Measurements from ENCODE around the gene SLC14A1. TPM values are rescaled to one million over a fixed set of nuclear protein-coding genes. Genes with fewer than 3 reads are reported as not detected.

SLC14A1 gene
- polyA plus RNA-seq, 1 donor = 1.3 TPM

DNA sequence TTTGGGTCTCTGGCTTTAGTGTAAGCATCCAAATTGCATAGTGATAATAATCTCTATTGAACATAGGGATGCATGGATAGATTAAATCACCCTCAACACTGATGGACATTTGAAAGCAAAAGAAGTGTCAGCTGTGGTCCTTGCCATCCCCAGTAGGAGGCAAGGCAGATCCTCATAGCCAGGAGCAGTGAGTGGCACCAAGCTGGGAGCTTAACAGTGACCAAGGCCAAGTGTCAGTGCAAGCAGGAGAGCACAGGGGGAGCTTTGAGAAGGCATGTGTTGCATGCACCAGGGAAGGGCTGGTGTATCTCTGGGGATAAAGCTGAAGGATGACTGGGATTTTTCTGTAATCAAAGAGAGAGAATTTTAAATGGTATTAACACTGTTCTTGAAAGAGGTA, 14.7 kb downstream of the SLC14A1 start:
- no peak for DNase-seq

DNA sequence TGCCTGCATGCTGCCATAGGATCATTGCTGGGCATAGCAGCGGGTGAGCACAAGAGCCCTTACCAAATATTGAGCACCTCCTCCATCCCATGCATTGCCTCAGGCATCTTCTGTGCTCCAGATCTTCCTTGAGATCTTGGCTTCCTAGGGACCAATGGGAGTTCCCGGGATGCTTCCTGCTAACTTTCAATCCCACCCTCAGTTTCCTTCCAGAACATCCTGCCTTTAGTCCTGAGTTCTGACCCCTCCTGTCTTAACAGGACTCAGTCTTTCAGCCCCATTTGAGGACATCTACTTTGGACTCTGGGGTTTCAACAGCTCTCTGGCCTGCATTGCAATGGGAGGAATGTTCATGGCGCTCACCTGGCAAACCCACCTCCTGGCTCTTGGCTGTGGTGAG, 15.3 kb downstream of the SLC14A1 start:
- H3K4me1 ChIP-seq (ENCODE audit: control insufficient read depth, insufficient read depth, low read length) = no peaks in the 10 kb centered on the region
- no peak for DNase-seq
- WGBS (ENCODE audit: insufficient coverage, low lambda C conversion rate) = no CpG with 5 or more reads among the region's 3 CpGs

More for the DNA sequence above, 14.7 kb downstream of the SLC14A1 start:
- Histone ChIP-seq H3K36me3 (ENCODE audit: control insufficient read depth, insufficient read depth, low read length) (no peaks in the 10 kb centered on the region), H3K4me3 (ENCODE audit: low read length) (no peak overlapping the region), H3K9me3 (ENCODE audit: control insufficient read depth, low read depth, low read length) (no peaks in the 10 kb centered on the region), H3K27ac (ENCODE audit: low read length) (no peak overlapping the region), H3K27me3 (ENCODE audit: control insufficient read depth, insufficient read depth, low read length) (no peaks in the 10 kb centered on the region), H3K4me1 (ENCODE audit: control insufficient read depth, insufficient read depth, low read length) (no peaks in the 10 kb centered on the region)

GRCh38 chr18:45739848-45740247, 15.9 kb downstream of the SLC14A1 start:
- no peak overlapping the region for H3K27ac ChIP-seq (ENCODE audit: low read length)
- no peaks in the 10 kb centered on the region for H3K27me3 ChIP-seq (ENCODE audit: control insufficient read depth, insufficient read depth, low read length)
- H3K9me3 ChIP-seq (ENCODE audit: control insufficient read depth, low read depth, low read length) = no peaks in the 10 kb centered on the region
- H3K4me1 ChIP-seq (ENCODE audit: control insufficient read depth, insufficient read depth, low read length) = no peaks in the 10 kb centered on the region
- H3K36me3 ChIP-seq (ENCODE audit: control insufficient read depth, insufficient read depth, low read length) = no peaks in the 10 kb centered on the region
- no peak for DNase-seq
- no peak overlapping the region for H3K4me3 ChIP-seq (ENCODE audit: low read length)
- WGBS (ENCODE audit: insufficient coverage, low lambda C conversion rate) = no CpG with 5 or more reads among the region's 3 CpGs

More for the DNA sequence above, 15.3 kb downstream of the SLC14A1 start:
- H3K9me3 ChIP-seq (ENCODE audit: control insufficient read depth, low read depth, low read length) = no peaks in the 10 kb centered on the region
- H3K27ac ChIP-seq (ENCODE audit: low read length) = no peak overlapping the region
- no peak overlapping the region for H3K4me3 ChIP-seq (ENCODE audit: low read length)
- H3K27me3 ChIP-seq (ENCODE audit: control insufficient read depth, insufficient read depth, low read length) = no peaks in the 10 kb centered on the region
- H3K36me3 ChIP-seq (ENCODE audit: control insufficient read depth, insufficient read depth, low read length) = no peaks in the 10 kb centered on the region

- no peaks in the 10 kb centered on the region for H3K9me3 ChIP-seq (ENCODE audit: control insufficient read depth, low read depth, low read length)
- H3K4me3 ChIP-seq (ENCODE audit: low read length) = no peak overlapping the region
- no peaks in the 10 kb centered on the region for H3K36me3 ChIP-seq (ENCODE audit: control insufficient read depth, insufficient read depth, low read length)
- no peaks in the 10 kb centered on the region for H3K27me3 ChIP-seq (ENCODE audit: control insufficient read depth, insufficient read depth, low read length)
- no CpG with 5 or more reads among the region's 3 CpGs for whole genome bisulfite sequencing (ENCODE audit: insufficient coverage, low lambda C conversion rate)
- H3K4me1 ChIP-seq (ENCODE audit: control insufficient read depth, insufficient read depth, low read length) = peaks cover 11% of the 10 kb centered on the region
- no peak overlapping the region for H3K27ac ChIP-seq (ENCODE audit: low read length)
- no peak for DNase-seq
These were observed 17.1 kb downstream of the SLC14A1 start for GRCh38 chr18:45741056-45741455.

DNA sequence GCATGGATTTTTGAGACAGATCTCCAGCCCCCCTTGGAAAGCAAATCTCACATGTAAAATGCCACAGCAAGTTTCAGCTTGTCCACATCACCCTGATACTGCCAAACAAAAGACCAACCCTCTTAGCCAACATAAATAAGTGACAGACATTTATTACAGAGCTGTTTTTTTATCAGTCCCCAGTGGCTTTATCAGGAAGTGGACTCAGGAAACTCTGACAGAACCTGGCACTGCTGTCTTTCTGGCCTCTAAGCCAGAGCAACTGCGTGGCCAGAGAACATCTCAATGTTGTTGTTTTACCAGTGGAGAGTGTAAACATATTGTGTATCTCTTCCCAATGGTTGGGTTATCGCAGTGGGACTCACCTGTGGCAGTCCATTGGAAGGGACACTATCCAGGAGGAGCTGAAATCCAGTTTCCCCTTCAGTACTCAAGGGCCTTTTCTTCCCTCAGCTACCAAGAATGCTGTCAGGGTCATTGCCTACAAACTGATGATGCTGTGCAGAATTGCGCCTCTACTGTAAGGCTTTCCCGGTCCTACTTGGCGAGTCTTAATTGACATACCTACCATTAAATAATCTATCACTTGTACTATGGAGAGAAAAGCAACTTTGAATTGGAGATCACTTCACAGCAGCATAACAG, 22.0 kb downstream of the SLC14A1 start:
- DNase-seq = peak; percentile 27 to 61
- no CpG with 5 or more reads among the region's 5 CpGs for WGBS (ENCODE audit: insufficient coverage, low lambda C conversion rate)
- Histone ChIP-seq H3K36me3 (ENCODE audit: control insufficient read depth, insufficient read depth, low read length) (no peaks in the 10 kb centered on the region), H3K4me3 (ENCODE audit: low read length) (no peak overlapping the region), H3K9me3 (ENCODE audit: control insufficient read depth, low read depth, low read length) (no peaks in the 10 kb centered on the region), H3K27me3 (ENCODE audit: control insufficient read depth, insufficient read depth, low read length) (no peaks in the 10 kb centered on the region), H3K27ac (ENCODE audit: low read length) (peak overlapping the region; percentile 62), H3K4me1 (ENCODE audit: control insufficient read depth, insufficient read depth, low read length) (peaks cover 48% of the 10 kb centered on the region)

- DNase-seq = peak; percentile 73 to 87
- Histone ChIP-seq H3K36me3 (ENCODE audit: control insufficient read depth, insufficient read depth, low read length) (no peaks in the 10 kb centered on the region), H3K4me3 (ENCODE audit: low read length) (no peak overlapping the region), H3K9me3 (ENCODE audit: control insufficient read depth, low read depth, low read length) (no peaks in the 10 kb centered on the region), H3K4me1 (ENCODE audit: control insufficient read depth, insufficient read depth, low read length) (peaks cover 48% of the 10 kb centered on the region), H3K27ac (ENCODE audit: low read length) (peak overlapping the region; percentile 74), H3K27me3 (ENCODE audit: control insufficient read depth, insufficient read depth, low read length) (no peaks in the 10 kb centered on the region)
- WGBS (ENCODE audit: insufficient coverage, low lambda C conversion rate) = no CpG with 5 or more reads among the region's 2 CpGs
These were observed 24.5 kb downstream of the SLC14A1 start for GRCh38 chr18:45748501-45748900.

DNA sequence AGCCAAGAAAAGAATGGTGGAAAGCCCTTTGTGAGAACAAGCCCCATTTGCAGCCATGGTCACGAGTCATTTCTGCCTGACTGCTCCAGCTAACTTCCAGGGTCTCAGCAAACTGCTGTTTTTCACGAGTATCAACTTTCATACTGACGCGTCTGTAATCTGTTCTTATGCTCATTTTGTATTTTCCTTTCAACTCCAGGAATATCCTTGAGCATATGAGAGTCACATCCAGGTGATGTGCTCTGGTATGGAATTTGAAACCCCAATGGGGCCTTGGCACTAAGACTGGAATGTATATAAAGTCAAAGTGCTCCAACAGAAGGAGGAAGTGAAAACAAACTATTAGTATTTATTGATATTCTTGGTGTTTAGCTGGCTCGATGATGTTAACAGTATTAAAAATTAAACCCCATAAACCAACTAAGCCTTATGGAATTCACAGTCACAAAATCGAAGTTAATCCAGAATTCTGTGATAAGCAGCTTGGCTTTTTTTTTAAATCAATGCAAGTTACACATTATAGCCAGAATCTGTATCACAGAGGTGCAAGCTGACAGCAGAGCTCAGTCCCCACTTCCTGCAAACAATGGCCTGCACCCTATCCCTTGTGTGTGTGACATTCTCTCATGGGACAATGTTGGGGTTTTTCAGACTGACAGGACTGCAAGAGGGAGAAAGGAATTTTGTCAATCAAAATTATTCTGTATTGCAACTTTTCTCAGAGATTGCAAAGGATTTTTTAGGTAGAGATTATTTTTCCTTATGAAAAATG, 26.1 kb downstream of the SLC14A1 start:
- Histone ChIP-seq H3K36me3 (ENCODE audit: control insufficient read depth, insufficient read depth, low read length) (no peaks in the 10 kb centered on the region), H3K9me3 (ENCODE audit: control insufficient read depth, low read depth, low read length) (no peaks in the 10 kb centered on the region), H3K4me1 (ENCODE audit: control insufficient read depth, insufficient read depth, low read length) (peaks cover 50% of the 10 kb centered on the region), H3K27ac (ENCODE audit: low read length) (peak overlapping the region; percentile 74), H3K27me3 (ENCODE audit: control insufficient read depth, insufficient read depth, low read length) (no peaks in the 10 kb centered on the region), H3K4me3 (ENCODE audit: low read length) (no peak overlapping the region)
- DNase-seq = peak; percentile 26 to 65
- 40% methylated on average over 1 of the region's 6 CpGs for WGBS (ENCODE audit: insufficient coverage, low lambda C conversion rate)

- DNase-seq = no peak
- H3K27ac ChIP-seq (ENCODE audit: low read length) = no peak overlapping the region
- 100% methylated on average over 1 of the region's 3 CpGs for WGBS (ENCODE audit: insufficient coverage, low lambda C conversion rate)
- H3K36me3 ChIP-seq (ENCODE audit: control insufficient read depth, insufficient read depth, low read length) = no peaks in the 10 kb centered on the region
- peaks cover 34% of the 10 kb centered on the region for H3K4me1 ChIP-seq (ENCODE audit: control insufficient read depth, insufficient read depth, low read length)
- no peaks in the 10 kb centered on the region for H3K9me3 ChIP-seq (ENCODE audit: control insufficient read depth, low read depth, low read length)
- H3K27me3 ChIP-seq (ENCODE audit: control insufficient read depth, insufficient read depth, low read length) = no peaks in the 10 kb centered on the region
- no peak overlapping the region for H3K4me3 ChIP-seq (ENCODE audit: low read length)
These were observed 27.8 kb downstream of the SLC14A1 start for GRCh38 chr18:45751766-45752165.

- Histone ChIP-seq H3K9me3 (ENCODE audit: control insufficient read depth, low read depth, low read length) (no peaks in the 10 kb centered on the region), H3K27ac (ENCODE audit: low read length) (no peak overlapping the region), H3K27me3 (ENCODE audit: control insufficient read depth, insufficient read depth, low read length) (no peaks in the 10 kb centered on the region), H3K4me3 (ENCODE audit: low read length) (no peak overlapping the region), H3K36me3 (ENCODE audit: control insufficient read depth, insufficient read depth, low read length) (no peaks in the 10 kb centered on the region), H3K4me1 (ENCODE audit: control insufficient read depth, insufficient read depth, low read length) (peaks cover 30% of the 10 kb centered on the region)
- DNase-seq = no peak
These were observed 28.7 kb downstream of the SLC14A1 start for GRCh38 chr18:45752681-45753080.

DNA sequence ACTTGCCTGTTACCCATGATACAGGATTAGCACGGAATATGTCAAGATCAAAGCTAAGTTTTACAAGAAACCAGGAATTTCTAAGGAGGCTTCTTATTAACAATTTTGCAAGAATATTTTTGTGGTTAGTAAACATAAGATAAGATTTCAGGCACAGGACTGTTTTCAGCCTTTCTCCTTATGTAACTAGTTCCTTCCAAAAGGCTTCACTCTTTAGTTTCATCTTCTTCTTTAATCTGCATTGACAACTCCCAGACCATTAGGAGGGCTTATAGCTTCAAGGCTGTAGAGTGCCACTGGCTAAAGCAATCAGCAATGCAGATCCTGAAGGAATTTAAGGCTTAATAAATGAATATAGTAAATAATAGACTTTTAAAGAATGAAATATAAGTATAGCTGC, 29.3 kb downstream of the SLC14A1 start:
- Histone ChIP-seq H3K27ac (ENCODE audit: low read length) (no peak overlapping the region), H3K9me3 (ENCODE audit: control insufficient read depth, low read depth, low read length) (no peaks in the 10 kb centered on the region), H3K4me3 (ENCODE audit: low read length) (no peak overlapping the region), H3K4me1 (ENCODE audit: control insufficient read depth, insufficient read depth, low read length) (peaks cover 24% of the 10 kb centered on the region), H3K36me3 (ENCODE audit: control insufficient read depth, insufficient read depth, low read length) (no peaks in the 10 kb centered on the region), H3K27me3 (ENCODE audit: control insufficient read depth, insufficient read depth, low read length) (no peaks in the 10 kb centered on the region)
- no CpG with 5 or more reads among the region's 1 CpG for WGBS (ENCODE audit: insufficient coverage, low lambda C conversion rate)
- DNase-seq = no peak

DNA sequence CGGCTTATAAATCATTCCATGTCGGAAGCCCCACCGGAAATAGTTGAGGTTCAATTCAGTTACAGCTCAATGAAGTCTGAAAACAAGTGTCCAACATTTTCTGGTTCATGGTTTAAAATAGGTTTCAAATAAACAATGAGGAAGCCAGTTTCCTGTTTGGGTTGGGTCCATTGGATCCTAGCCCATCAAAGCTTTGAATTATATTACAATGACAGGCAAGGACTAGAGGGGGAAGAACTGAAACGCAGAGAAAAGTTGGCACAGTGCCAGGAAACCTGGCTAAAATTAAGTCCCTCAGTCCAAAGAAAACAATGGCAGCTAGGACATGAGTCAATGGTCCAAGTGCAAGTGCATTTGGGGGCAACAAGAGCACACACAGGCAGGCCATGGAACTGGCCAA, 32.0 kb downstream of the SLC14A1 start:
- Histone ChIP-seq H3K4me1 (ENCODE audit: control insufficient read depth, insufficient read depth, low read length) (peaks cover 16% of the 10 kb centered on the region), H3K4me3 (ENCODE audit: low read length) (no peak overlapping the region), H3K27me3 (ENCODE audit: control insufficient read depth, insufficient read depth, low read length) (no peaks in the 10 kb centered on the region), H3K9me3 (ENCODE audit: control insufficient read depth, low read depth, low read length) (no peaks in the 10 kb centered on the region), H3K36me3 (ENCODE audit: control insufficient read depth, insufficient read depth, low read length) (no peaks in the 10 kb centered on the region), H3K27ac (ENCODE audit: low read length) (no peak overlapping the region)
- WGBS (ENCODE audit: insufficient coverage, low lambda C conversion rate) = no CpG with 5 or more reads among the region's 4 CpGs
- peak in 1 of 2 donors; percentile 11 for DNase-seq

All from large intestine (tissue), 3 donors.